Measurements from ENCODE around the gene HOXD10. TPM values are rescaled to one million over a fixed set of nuclear protein-coding genes. Genes with fewer than 3 reads are reported as not detected.
A peak's percentile ranks its signal among the peaks of the same experiment; 100 is the strongest.

The HOXD10 gene
- total and polyA plus RNA-seq, 9 of the 15 experiments (the other 6 are each of a cell fraction or from before 2014, with no cell fraction given) = not detected

GRCh38 chr2:176130957-176131847 lies 14.6 kb downstream of the HOXD10 start (continued):
- TF ChIP-seq ZNF512 (tag; IDR thresholded peaks at IDR 0.05) = peak; percentile 48; the same call in 1 of the 2 replicates

GRCh38 chr2:176131848-176132158 lies 15.2 kb downstream of the HOXD10 start:
- FAIRE-seq = no peak
- DNase-seq (ENCODE audit: extremely low read depth in 1 of 4, low spot score in 3 of 4) = no peak
- 0 out of 2 replicates have a peak, but pooled peaks cover 5% of the 10 kb centered on the region for H4K20me1 ChIP-seq (replicated peaks; ENCODE audit: control insufficient read depth, insufficient read depth, low read length)
- no peaks in the 10 kb centered on the region for H3K79me2 ChIP-seq (ENCODE audit: control insufficient read depth, insufficient read depth, low read length)
- CTCF ChIA-PET (ENCODE audit: low intra/inter-chr PET ratio) = no interaction called here
- no peak overlapping the region for H3K4me3 ChIP-seq
- no peaks in the 10 kb centered on the region for H3K36me3 ChIP-seq (ENCODE audit: control insufficient read depth, insufficient read depth, low read length)
- H2AFZ ChIP-seq (ENCODE audit: low read depth, low read length) = no peak overlapping the region
- no TSS peak for BruUV-seq (replicated peaks)
- H3K27ac ChIP-seq (ENCODE audit: extremely low read depth, low read depth, low read length) = no peak overlapping the region
- TF ChIP-seq ZNF512 (tag; IDR thresholded peaks at IDR 0.05) = peak; percentile 58; the same call in 1 of the 2 replicates
- TF ChIP-seq CHAMP1 (IDR thresholded peaks at IDR 0.05) = no peak
- TF ChIP-seq DACH1 (IDR thresholded peaks at IDR 0.05; ENCODE audit: partially characterized antibody) = peak; percentile 77
- no peak for TF ChIP-seq WHSC1 (IDR thresholded peaks at IDR 0.05; ENCODE audit: low read length)
- no peak for TF ChIP-seq ARID3B (CRISPR knock-in tag; IDR thresholded peaks at IDR 0.05; ENCODE audit: borderline replicate concordance)
- 8% methylated on average over 4 of the region's 4 CpGs for WGBS (ENCODE audit: insufficient coverage, low coverage, missing lambda C conversion rate)
- in situ Hi-C loops (cut with MboI) = loop anchor here (25.0 kb wide), 2 partner anchors 680 to 1630 kb away; no protein-coding TSS in a partner anchor
- no peak overlapping the region for H3K9ac ChIP-seq (ENCODE audit: insufficient read depth in 1 of 2, low read depth in 2 of 2, low read length in 2 of 2)
- no peak for ATAC-seq
- no peak overlapping the region for H3K4me2 ChIP-seq (ENCODE audit: insufficient read depth, low read length)
- intact Hi-C loops (cut with micrococcal nuclease) = no loop called here
- H3K4me1 ChIP-seq (replicated peaks in 1 of 2; ENCODE audit: control insufficient read depth in 2 of 2, insufficient read depth in 2 of 2, low read length in 2 of 2) = peaks cover 0 to 26% of the 10 kb centered on the region in 2 experiments; a peak in 2 of 5 replicates
- H3K9me1 ChIP-seq (ENCODE audit: control insufficient read depth, insufficient read depth, low read length) = no peaks in the 10 kb centered on the region
- POLR2A ChIA-PET = interaction anchor here (0.9 to 1.7 kb wide), 2 partner anchors 316 to 486 kb away, joined by 3 read pairs; no protein-coding TSS in a partner anchor
- H3K27me3 ChIP-seq (ENCODE audit: control insufficient read depth in 2 of 2, insufficient read depth in 2 of 2, low read length in 2 of 2) = peaks cover 51 to 73% of the 10 kb centered on the region in 2 experiments
- H3K9me3 ChIP-seq (replicated peaks; ENCODE audit: control insufficient read depth, insufficient read depth, low read depth, low read length) = no peaks in the 10 kb centered on the region
